HG03520 (cell line): ENCODE data around the gene SLC7A14.

Experiments
- ATAC-seq: cut with Tn5 transposase; IDR thresholded peaks from one replicate; pipeline ENCODE4 v1.9.1; 2021; ENCODE audit warnings: mild to moderate bottlenecking, moderate library complexity; ENCODE audit not compliant: unreplicated experiment

SLC7A14 gene

DNA sequence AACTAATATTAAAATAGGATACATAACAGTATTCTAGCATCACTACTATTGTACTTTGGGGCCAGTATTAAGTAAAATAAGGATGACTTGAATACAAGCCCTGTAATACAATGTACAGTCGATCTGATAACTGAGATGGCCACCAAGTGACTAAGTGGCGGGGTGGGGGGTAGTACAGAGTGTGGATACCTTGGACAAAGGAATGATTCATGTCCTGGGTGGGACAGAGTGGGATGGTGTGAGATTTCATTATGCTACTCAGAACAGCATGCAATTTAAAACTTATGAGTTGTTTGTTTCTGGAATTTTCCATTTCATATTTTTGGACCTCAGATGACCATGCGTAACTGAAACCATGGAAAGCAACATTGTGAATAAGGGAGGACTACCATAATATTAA is 46.0 kb downstream of the SLC7A14 start:
- no peak for ATAC-seq

DNA sequence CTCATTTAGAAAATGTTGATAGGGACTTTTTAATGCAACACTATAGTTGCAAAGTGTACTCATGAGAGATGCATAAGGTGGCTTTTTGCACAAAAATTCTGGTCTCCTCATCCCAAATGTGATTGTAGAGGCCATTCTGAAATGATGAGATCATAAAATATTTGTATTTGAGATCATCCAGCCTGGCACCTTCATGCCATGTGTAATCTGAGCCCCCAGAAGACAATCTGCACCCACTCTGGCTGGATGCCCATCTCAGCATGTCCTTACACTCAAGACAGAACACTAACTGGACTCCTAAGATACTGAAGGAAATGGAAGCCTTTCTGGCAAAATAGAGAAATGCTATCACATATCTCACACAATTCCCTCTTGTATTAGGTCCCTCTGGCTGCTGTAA is 49.2 kb downstream of the SLC7A14 start:
- ATAC-seq = no peak

DNA sequence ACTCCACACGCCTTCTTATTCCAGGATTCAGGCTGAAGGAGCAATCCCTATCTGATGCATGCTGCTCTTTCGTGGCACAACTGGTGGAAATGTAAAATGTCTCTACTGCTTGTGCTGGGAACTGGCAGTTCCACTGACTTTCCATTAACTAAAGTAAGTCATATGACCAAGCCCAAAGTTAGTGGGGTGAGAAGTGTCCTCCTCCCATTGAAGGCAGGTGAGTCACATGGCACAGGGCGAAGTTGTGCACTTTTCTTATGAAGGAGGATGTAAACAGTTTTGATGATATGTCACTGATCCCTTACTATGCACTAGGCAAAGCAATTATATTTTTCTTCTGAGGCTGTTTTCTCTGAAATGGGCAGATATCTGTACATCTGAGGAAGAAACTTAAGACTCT is 51.6 kb downstream of the SLC7A14 start:
- no peak for ATAC-seq

DNA sequence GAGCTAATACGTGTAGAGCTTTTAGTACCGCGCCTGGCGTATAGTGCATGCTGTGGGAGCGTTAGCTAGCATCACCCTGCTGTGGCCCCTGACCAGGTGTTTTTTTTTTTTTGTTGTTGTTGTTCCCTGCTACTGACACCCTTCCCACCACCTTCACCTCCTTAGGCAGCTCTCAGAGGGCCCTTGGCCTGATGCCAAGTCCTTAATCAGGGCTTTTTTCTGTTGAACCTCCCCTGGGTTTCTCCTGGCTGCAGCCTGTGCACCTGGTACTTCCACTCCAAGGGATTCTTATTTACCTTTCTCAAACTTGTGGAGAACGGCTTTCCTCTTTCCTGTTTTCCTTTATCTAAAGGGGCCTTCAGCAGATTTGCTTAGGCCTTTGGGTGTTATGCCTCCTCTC is 53.3 kb downstream of the SLC7A14 start:
- ATAC-seq = no peak

DNA sequence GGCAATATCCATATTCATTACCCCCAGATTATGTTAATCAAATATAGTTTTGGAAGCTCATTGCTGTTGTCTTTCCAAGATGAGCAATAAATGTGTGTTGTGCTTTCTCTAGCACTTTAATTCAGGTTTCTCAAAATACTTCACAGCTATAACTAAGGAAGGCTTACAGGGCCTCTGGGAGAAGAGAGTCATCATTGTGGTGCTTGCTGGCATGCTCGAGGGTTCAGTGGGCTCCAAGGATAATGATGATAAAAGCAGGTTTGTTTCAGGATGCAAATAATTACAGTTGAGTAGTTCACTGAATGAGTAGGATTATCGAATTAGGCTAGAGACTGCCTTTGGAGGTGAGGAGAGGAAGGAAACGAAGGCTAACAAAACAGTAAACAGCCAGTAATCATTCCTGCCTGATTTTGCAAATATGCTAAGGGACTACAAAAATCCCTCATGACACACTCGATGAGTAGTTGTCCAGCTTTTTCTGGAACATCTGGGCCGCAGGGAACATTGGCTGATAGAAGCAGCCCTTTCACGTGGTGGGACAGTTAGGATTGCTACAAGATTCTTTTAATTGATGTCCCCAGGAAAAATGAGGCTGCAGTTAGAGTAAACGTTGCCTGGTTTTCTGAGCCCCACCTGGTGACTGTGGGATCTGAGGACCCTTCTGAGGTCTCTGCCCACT is 54.1 kb downstream of the SLC7A14 start:
- no peak for ATAC-seq

DNA sequence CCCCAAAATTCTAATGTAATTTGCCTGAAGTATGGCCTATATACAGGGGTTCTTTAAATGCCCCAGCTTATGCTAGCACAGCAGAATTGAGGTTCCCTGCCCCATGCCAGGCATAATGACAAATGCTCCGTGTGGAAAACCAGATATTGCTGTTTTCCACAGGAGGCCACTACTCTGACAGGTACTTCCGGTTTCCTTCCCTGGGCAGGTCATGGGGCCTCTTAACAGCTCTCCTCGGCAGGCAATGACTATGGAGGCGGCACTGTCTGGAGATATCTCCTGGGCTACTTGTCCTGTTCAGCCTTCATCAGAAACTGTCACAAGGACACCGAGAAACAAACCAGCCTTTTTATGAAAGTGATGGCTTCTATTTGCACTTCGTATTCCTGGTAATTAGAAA is 54.8 kb downstream of the SLC7A14 start:
- ATAC-seq = no peak

DNA sequence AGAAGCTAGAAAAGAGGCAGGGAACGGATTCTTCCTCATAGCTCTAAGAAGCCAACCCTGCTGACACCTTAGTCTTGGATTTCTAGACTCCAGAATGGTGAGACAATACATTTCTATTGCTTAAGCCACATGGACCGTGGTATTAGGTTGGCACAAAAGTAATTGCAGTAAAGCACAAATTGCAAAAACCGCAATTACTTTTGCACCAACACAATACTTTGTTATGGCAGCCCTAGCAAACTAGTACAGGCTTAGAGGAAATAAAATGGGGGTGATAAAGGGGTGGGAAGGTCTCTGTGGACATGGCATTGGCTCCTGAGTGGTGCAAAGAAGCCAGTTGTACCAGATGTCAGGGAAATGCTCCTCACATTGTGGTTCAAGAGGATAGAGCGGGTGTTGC is 56.0 kb downstream of the SLC7A14 start:
- ATAC-seq = no peak

DNA sequence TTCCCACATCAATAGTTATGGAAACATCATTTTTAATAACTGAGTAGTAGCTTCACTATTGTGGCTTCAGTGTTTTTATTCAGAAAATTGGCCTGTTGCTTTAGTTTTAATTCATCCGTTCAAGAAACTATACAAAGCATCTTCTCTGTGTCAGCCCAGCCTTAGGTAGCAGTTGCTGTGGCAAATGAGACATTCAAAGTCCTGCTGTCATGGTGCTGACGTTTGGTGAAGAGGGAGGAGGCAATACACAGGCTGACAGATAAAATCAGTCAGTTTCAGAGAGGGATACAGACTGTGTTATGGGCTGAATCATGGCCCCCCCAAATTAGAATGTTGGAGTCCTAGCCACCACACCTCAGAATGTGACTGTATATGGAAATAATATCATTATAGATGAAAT is 56.5 kb downstream of the SLC7A14 start:
- no peak for ATAC-seq

DNA sequence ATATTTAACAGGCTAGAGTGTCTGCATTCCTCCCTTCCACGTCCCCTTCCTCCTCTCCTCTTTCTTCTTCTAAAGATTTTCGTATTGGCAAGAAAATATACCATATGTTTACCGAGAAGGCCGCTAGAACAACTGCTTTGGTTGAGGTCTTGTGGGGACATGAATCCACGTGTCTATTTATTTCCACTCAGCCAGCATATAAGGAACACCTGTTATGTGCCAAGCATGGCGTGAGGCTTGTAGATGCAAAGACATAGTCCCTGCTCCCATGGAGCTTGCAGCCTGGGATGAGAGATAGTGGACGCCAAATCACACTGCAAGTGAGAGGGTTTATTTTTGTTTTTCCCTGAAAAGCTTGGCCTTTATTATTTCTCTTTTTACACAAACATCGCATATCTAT is 57.1 kb downstream of the SLC7A14 start:
- ATAC-seq = no peak

DNA sequence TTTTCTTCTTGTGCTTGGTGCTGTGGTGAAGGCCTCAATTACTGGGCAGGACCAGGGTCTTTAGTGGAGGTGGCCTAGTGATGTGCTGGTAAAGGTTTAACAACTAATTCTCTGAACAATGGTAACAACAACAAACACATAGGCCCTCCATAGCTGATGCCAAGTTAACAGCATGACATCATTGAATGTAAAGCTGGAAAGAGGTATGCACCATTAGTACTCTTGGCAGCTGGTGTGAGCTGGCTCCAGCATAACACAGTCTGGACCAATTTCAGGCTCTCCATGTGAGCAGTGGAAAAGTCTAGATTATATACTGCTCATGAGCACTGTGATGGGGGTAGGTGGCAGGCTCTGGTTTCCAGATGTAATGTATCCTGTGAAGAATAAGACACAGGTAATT is 61.8 kb downstream of the SLC7A14 start:
- no peak for ATAC-seq

DNA sequence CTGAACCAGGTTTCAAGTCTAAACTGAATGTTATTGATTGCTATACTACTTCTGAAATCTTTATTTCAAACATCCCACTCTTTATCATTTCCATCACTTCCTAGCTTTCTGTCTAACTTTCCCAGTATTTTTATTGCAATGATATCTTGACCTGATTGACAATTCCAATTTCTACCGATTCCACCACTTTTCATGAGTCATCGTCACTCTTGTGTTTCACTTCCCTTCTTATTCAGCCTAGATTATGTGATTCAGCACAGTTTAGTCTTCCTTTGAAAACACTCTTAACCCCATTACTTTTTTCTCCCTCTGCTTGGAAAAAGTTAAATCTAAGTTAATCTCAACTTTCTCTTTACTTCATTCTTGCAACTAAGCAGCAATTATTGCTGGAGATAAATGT is 62.6 kb downstream of the SLC7A14 start:
- ATAC-seq = no peak

DNA sequence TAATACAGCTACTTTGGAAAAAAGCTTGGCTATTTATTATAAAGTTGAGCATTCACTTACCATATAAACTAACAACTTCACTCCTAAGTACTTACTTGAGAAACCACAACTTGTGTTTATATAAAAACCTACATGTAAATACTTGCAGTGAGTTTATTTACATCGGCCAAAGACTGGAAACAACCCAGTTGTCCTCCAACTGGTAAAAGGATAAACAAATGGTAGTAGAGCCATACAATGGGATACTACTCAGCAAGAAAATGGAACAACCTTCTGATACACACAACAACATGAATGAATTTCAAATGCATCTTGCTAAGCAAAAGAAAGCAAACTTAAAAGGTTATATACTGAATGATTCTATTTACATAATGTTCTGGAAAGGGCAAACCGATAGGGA is 63.7 kb downstream of the SLC7A14 start:
- ATAC-seq = no peak

DNA sequence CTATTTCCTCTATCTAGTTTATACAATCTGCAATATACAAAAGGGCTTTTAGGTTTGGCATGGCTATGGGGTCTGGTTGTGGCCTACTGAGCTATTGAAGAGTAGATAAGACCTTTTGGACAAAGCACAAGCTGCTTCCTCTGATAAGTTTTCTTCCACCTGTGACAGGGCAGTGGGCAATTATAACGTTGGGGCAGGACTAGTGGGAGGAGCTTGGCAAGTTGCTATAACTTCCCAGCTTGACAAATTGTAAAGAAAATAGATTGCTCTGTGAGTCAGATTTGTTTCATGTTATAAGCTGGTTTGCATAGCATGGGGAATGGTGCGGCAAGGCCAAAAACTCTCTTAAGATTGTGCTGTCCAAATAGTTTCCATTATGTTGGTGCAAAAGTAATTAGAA is 64.9 kb downstream of the SLC7A14 start:
- no peak for ATAC-seq

DNA sequence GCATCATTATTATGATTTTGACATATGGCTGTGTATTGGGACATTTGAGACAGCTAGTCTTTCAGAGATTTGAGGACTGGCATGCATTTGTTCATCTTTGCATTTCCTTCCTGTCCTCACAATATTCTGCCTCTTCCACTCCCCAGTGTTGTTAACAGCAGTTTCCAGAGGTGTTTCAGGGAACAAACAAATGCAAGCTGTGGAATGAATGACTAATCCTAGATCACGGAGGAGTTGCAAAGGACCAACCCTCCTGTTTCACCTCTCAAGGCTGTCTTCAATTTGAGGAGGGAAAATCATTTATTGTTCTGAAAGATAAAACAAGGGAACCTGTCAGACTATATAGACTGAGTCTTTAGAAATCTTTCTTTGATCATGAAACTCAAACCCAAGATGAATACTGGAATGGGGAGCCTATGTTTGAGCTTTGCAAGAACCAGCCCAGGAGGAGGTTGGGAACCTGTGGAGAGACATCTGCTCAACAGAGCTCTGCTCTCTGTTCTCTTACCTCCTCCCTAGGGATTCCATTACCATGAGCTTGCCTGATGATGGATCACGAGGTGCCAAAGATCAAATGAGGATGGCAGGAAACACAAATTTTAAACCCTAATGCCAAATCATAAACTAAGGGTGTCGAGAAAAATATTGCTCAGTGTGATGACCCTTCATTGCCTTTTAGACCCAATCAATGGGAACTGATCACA is 68.5 kb downstream of the SLC7A14 start:
- ATAC-seq = no peak

DNA sequence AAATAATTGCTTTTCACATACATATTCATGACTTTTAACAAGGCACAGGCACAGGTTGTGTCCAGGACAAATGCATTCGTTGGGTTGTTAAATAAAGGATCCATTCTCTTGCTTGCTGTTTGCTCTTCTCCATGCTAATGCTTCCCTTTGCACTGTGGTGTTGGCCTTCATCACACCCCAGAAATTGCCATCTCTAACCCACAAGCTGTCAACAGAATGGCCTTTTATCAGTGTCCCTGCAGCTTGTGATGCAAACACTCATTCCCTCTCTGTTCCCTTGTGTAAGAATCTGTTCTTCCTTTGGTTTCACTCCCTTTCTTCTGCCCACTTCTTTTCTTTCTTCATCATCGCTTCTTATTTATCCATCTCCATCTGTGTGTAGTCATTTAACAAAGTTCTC is 72.2 kb downstream of the SLC7A14 start:
- ATAC-seq = no peak

DNA sequence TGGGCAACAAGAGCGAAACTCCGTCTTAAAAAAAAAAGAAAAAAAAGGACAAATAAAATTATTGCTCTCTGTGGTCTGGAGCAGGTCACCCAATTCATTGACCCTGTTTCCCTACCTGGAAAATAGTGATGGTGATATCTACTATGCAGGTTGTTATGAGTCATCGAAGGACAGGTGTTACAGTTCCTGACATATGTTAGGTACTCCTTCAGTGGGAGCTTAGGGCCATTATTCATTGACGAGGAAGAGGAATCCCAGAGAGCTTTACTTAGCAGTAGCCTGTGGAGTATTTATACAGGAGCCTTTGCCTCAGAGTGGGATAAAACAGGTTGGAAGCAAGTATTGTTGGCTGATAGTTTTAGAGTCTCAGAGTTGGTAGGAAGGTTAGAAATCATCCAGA is 74.5 kb downstream of the SLC7A14 start:
- ATAC-seq = no peak

DNA sequence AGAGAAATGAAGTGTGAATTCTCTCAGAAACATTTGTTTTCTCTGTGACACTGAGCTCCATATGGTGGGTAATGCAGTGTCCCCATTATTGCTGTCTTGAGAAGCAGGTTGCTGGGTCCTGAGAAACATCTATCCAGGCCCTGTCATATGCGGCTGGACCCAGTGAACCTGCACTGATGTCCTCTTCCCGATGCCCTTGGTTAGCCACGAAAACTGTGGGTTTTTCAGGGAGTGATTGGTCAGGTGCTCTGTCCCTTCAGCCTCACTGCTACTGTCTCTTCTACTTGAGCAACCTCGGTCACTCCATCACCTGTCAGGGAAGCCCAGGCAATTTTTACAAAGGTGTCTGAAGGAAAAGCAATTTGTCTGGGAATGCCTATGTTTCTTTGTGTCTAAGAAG is 77.0 kb downstream of the SLC7A14 start:
- ATAC-seq = no peak

DNA sequence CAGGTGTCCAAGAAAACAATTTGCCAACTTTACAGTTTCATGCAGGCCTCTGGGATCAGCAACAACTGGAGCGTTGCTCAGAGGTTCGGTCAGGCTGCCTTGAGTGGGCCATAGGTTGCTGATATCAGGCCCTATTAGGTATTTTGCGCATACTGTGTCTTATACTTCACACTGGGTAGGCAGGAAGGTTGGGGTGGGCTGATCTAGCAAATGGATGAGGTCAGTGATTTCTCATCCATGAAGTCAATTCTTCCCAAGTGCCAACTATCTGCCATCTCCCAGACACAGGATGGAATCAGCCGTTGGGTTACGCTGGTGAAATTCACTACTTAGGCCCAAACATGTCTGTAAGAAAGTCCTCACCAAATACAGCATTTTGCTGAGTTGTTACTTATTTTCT is 77.6 kb downstream of the SLC7A14 start:
- no peak for ATAC-seq

DNA sequence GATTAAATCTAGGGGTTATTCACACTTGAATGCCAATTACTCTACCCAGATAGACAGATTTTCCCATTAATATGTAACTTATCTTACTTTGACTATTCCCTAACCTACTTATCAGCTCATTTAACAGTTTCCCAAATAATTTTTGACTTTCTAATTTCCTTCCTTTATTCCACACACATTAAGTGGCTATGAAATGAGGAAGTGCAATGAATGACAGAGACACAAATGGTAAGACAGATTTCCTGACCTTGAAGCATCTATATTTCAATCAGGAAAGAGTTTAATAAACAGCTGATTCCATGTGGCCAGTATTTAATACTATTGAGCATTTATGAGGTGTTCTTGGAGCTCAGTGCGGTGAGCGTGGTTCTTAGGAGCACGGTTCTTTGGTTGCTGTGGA is 78.8 kb downstream of the SLC7A14 start:
- no peak for ATAC-seq

DNA sequence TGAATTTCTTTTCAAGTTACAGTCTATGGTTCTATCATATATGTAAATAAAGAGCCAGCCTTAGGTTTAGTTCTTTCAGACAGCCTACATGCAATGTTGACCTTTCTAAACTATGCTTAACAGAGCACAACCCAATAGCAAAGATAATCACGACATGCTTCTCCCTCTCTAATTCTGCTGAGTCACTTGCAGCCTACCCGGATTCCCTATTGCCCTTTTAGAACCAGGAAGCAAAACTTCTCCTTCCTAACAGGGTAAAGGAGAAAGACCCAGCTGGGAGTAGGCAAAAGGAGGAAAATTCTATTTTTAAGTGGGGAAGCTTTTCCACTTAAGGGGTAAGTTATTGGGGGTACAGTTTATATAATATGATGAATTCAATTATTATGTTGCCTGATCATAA is 79.3 kb downstream of the SLC7A14 start:
- ATAC-seq = no peak

DNA sequence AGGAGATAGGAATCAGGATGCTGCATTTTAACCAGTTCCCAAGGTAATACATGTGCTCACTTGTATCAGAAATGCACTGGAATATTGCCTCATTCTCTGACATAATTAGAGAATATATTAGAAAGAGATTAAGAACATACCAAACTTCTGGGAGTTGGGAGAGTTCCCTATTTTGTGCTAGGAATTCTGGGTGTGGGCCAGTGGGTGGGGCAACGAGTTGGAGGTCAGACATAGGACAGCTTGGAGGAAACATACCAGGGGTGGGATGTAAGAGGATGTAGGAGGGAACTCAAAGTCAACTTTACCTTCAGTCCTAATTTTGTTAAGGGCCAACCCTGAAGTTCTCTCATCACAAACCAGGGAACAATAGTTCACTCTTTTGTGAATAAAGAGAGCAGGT is 83.6 kb downstream of the SLC7A14 start:
- no peak for ATAC-seq

DNA sequence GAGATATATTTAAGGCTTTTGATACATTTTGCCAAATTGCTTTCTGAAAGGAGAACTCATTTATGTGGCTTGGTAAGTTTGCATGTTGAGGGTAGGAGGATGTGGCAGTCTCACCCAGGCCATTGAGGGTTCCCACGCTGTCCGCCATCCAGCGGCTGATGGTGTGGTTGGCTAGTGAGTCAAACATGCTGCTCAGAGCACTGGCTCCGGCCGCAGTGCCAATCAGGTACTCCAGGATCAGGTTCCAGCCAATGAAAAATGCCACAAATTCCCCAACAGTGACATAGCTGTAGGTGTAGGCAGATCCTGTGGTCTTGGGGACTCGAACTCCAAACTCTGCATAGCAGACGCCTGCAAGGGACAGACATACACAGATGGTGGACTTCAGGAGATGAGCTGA is 84.9 kb downstream of the SLC7A14 start:
- no peak for ATAC-seq

DNA sequence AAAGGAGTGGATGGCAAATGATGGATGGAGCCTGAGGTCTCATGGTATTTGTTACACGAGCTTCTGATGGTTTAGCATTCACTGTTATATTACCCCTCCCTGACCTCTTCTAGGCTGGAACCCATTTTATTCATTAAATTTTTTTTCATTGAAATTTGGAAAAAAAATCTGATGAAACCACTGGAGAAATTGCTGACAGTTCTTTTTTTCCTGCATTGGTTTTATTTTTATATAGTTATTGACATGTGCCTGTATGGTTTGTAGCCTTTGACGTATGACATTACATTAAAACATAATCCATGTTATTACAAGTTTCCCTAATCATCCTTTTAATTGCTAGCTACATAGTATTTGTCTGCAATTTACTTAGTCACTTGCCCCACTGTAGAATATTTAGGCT is 85.4 kb downstream of the SLC7A14 start:
- ATAC-seq = no peak
